Measurements from ENCODE around the gene OXLD1.

DNA sequence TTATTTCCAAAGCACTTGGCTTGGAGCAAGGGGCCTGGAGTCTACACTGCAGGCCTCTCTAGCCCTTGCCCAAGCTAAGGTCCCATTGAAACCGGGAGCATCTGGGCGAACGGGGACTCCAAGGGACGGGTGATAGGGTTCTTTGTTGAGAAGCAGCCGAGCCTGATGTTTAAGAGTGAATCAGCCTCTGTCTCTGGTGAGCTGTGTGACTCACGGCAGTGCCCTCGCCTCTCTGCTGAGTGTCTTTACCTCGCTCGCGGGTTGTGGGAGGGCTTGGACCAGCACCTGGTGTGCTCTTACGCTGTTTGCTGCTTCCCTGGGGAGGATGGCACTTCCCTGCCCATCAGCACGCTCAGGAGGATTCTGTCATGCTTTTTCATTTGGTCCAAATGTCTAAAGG, 18.7 kb upstream of the OXLD1 start:
- TF ChIP-seq EZH2phosphoT487 (IDR thresholded peaks at IDR 0.05; ENCODE audit: insufficient read depth, low read depth) = no peak
- TF ChIP-seq EZH2 (IDR thresholded peaks at IDR 0.05; ENCODE audit: insufficient read depth, poor library complexity, severe bottlenecking) = no peak
